ENCODE results near the gene SFXN5.

- TF ChIP-seq CTCF (IDR thresholded peaks at IDR 0.05; ENCODE audit: control extremely low read depth in 1 of 3, insufficient read depth in 1 of 3, low read depth in 1 of 3, low read length in 3 of 3) (no peak), GTF2F1 (IDR thresholded peaks at IDR 0.05; ENCODE audit: borderline replicate concordance, low read depth, low read length) (no peak), EP300 (IDR thresholded peaks at IDR 0.05; ENCODE audit: borderline replicate concordance in 1 of 2, low read depth in 2 of 2, low read length in 2 of 2) (no peak), RAD21 (IDR thresholded peaks at IDR 0.05 in 1 of 2, conservative IDR thresholded peaks at IDR 0.05 in 1 of 2; ENCODE audit: low read depth in 2 of 2, low read length in 2 of 2) (no peak), SIX5 (IDR thresholded peaks at IDR 0.05; ENCODE audit: low read depth, low read length) (no peak), POLR2A (IDR thresholded peaks at IDR 0.05; ENCODE audit: control extremely low read depth in 1 of 2, low read depth in 2 of 2, low read length in 2 of 2) (no peak), CHD2 (IDR thresholded peaks at IDR 0.05; ENCODE audit: low read length) (no peak)
Measured at GRCh38 chr2:72992734-72993102, 78.8 kb downstream of the SFXN5 start.
